H7 (cell line): ENCODE measurements around the gene UBE2D3. TPM values are rescaled to one million over a fixed set of nuclear protein-coding genes. Genes with fewer than 3 reads are reported as not detected.
"Not testable (repeated sequence)": the region's sequence is repeated elsewhere in the genome, so short reads cannot be mapped to it uniquely, and the experiment has no call there.

Source experiments
- DNase-seq: peaks from one replicate; pipeline ENCODE4 v3.0.0; 2012
- H3K27me3 ChIP-seq: 2 replicates; pipeline ENCODE4 v1.6.0; 2011; ENCODE audit warnings: mild to moderate bottlenecking, low read length; ENCODE audit not compliant: control insufficient read depth, insufficient read depth
- H3K36me3 ChIP-seq: replicated peaks from 2 replicates; pipeline ENCODE4 v1.5.1; 2011; ENCODE audit warnings: low read length; ENCODE audit not compliant: control insufficient read depth, insufficient read depth
- H3K4me3 ChIP-seq: 2 replicates; pipeline ENCODE4 v1.5.1; 2011; ENCODE audit warnings: low read depth, mild to moderate bottlenecking, control low read depth, low read length, moderate library complexity; ENCODE audit not compliant: insufficient read depth
- total RNA-seq: library from RNA; depleted of rRNA; stranded (reverse); fragments of >200 nt; shearing (Covaris generic); gene quantifications from 2 replicates; pipeline ENCODE4 v1.2.3, GENCODE V29; 2014; rRNA removed

Gene UBE2D3
- total RNA-seq, result 437 and 446 TPM in 2 replicates

DNA sequence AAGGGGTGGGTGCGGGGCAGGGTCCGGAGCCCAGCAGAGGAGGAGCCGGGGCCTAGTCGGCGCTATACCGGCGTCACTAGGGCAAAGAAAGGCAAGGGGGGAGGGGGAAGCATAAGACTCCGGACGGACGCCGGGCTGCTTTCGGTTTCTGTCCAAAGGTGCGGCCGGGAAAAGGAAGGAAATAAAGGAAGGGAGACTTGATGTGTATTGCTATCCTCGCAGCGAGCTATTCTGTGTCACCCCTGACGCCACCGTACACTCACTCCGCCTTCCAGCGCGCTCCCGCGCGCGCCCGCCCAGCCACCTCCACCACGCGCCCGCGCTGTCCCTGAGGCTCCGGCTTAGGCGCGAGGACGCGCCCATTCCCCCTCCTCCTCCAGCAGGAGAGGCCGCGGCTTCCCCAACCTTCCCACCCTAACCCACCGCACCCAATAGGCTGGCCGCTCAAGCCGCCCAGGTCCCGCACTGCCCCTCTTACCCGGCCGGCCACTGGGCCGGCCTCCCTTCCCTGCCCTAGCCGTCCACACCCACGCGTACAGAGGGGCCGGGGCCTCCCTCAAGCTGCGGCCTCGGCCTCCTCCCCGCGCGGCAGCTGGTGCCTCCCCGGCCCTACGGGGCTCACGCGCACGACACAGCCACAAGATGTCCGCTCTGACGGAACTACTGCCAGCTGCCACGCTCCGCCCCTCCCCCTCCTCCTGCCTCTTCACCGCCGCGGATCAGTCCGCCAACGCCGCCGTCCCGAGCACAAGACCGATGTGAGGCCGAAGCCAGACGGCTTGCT, at the start of gene UBE2D3:
TSS of gene UBE2D3 (minus strand) at position 662 of the 784 bp plus-strand sequence. CDS start 1,043 bp downstream, outside the sequence.
- Histone ChIP-seq H3K36me3 (no peaks in the 10 kb centered on the region), H3K27me3 (no peaks in the 10 kb centered on the region), H3K4me3 (peak within 1 kb of the TSS; percentile 93)
- DNase-seq, result peak; percentile 79

GRCh38 chr4:102871772-102872171, 44.4 kb upstream of the UBE2D3 start:
- H3K27me3 ChIP-seq, result no peaks in the 10 kb centered on the region
- H3K36me3 ChIP-seq, result peaks cover under 1% of the 10 kb centered on the region
- H3K4me3 ChIP-seq, result no peak overlapping the region
- DNase-seq, result no peak

GRCh38 chr4:102869569-102870197, 42.3 kb upstream of the UBE2D3 start:
- H3K27me3 ChIP-seq, result no peaks in the 10 kb centered on the region
- H3K36me3 ChIP-seq, result no peaks in the 10 kb centered on the region
- DNase-seq, result no peak
- peak overlapping the region; percentile 78 for H3K4me3 ChIP-seq

DNA sequence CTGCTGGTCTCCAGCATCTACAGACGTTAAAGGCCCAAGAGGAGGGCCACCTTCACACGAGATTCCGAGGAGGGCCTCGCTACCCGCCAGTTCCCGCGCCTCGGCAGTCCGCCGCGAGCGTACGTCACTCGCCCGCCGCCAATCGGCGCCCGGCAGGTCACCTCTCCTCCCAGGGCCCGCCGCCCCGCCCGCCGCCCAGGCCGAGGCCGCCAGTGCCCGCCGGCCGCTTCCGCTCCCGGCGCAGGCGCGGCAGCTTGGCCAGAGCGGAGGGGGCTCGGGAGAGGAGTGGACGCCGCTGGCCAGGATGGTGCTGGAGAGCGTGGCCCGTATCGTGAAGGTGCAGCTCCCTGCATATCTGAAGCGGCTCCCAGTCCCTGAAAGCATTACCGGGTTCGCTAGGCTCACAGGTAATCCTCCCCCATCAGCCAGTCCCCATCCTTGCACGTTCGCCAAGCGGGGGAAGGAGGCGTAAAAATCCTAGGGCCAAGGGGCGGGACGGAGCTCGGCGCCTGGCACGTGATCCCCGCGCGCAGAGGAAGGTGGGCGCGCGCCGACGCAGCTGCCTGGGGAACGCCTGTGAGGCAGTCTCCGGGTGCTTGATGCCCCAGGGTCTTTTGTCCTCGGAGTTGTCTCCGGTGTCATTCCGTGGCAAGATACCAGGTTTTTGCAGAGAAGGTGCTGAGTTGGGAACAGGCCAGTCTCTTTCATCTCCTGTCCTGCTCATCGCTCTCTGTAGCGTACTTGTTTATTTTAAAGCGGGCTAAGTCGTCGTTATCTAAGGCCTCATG, 41.6 kb upstream of the UBE2D3 start, which contains the start of gene CISD2:
TSS of gene CISD2 (plus strand) at position 212 of the 788 bp plus-strand sequence. CDS start at position 305, 93 bp downstream.
- DNase-seq, result peak; percentile 93
- Histone ChIP-seq H3K36me3 (no peaks in the 10 kb centered on the region), H3K27me3 (no peaks in the 10 kb centered on the region), H3K4me3 (peak within 1 kb of the TSS; percentile 78)

- DNase-seq, result no peak
- Histone ChIP-seq H3K36me3 (no peaks in the 10 kb centered on the region), H3K4me3 (peak overlapping the region; percentile 78), H3K27me3 (no peaks in the 10 kb centered on the region)
Measured at GRCh38 chr4:102868153-102868780, 40.9 kb upstream of the UBE2D3 start.

GRCh38 chr4:102867278-102868152, 40.2 kb upstream of the UBE2D3 start:
- no peak for DNase-seq
- no peaks in the 10 kb centered on the region for H3K36me3 ChIP-seq
- peak overlapping the region; percentile 78 for H3K4me3 ChIP-seq
- no peaks in the 10 kb centered on the region for H3K27me3 ChIP-seq

GRCh38 chr4:102865327-102865726, 38.0 kb upstream of the UBE2D3 start:
- not testable (repeated sequence) for DNase-seq, H3K4me3 ChIP-seq, H3K36me3 ChIP-seq, H3K27me3 ChIP-seq

- H3K36me3 ChIP-seq, result no peaks in the 10 kb centered on the region; the same call in 1 of the 2 replicates
- DNase-seq, result no peak
- H3K4me3 ChIP-seq, result no peak overlapping the region
- no peaks in the 10 kb centered on the region for H3K27me3 ChIP-seq
Measured at GRCh38 chr4:102862747-102863146, 35.4 kb upstream of the UBE2D3 start.

GRCh38 chr4:102862016-102862415, 34.7 kb upstream of the UBE2D3 start:
- Histone ChIP-seq H3K27me3 (no peaks in the 10 kb centered on the region), H3K36me3 (no peaks in the 10 kb centered on the region; the same call in 1 of the 2 replicates), H3K4me3 (no peak overlapping the region)
- DNase-seq, result no peak

DNA sequence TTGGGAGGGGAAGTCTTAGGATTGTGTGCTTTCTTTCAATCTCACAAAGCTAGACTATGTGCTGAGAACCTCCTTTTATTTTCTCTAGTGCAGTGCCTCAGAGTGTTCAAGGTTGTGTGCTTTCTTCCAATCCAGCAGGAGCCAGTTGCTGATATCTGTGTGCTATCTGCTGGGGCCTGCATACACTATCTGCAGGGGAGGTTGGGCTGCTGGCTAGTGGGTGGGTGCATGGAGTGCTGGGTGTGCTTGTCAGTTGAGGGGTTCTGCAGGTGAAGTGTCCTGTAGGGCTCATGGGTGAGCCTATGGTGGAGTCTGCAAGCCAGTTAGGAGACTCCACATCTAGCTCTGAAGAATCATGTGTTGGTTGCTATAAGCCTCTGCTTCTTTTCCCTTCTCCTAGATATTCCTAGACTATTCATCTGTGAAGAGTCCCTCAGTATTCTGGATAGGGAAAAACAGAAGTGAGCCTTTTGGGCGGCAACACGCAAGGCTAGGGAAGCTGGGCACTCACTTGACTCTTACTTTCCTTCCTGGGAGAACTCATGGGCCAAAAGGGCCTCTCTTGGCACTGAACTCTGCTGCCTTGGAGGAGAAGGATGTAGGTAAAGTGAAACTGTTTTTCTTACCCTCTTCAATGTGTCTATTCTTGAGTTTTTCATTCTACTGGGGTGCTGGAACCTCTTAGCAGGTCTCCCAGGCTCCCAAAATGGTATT, 33.4 kb upstream of the UBE2D3 start:
- H3K4me3 ChIP-seq, result no peak overlapping the region
- DNase-seq, result no peak

DNA sequence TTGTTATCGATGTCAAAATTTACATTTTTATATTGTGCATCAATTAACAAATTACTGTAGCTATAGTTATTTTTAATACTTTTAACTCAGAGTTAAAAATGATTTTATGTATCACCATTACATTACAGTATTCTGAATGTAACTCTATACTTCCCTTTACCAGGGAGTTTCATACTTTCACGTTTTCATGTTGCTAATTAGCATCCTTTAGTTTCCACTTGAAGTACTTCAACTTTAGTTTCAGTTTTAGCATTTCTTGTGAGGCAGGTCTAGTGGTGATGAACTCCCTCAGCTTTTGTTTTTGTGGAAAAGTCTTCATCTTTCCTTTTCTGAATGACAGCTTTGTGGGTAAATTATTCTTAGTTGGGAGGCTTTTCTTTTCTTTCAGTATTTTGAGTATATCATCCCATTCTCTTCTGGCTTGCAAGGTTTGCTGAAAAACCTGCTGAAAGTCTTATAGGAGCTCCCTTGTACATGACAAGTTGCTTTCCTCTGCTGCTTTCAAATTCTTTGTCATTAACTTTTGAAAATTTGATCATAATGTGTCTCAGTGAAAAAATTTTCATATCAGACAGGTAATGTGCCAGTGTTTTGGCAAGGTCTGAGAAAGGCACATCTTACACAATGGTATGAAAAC, 31.6 kb upstream of the UBE2D3 start:
- Histone ChIP-seq H3K27me3 (no peaks in the 10 kb centered on the region), H3K4me3 (no peak overlapping the region), H3K36me3 (no peaks in the 10 kb centered on the region; the same call in 1 of the 2 replicates)
- DNase-seq, result no peak

More for the DNA sequence above, 33.4 kb upstream of the UBE2D3 start:
- no peaks in the 10 kb centered on the region; the same call in 1 of the 2 replicates for H3K36me3 ChIP-seq
- no peaks in the 10 kb centered on the region for H3K27me3 ChIP-seq

GRCh38 chr4:102850370-102850769, 23.0 kb upstream of the UBE2D3 start:
- Histone ChIP-seq H3K36me3 (no peaks in the 10 kb centered on the region), H3K27me3 (no peaks in the 10 kb centered on the region), H3K4me3 (no peak overlapping the region)
- no peak for DNase-seq
